Stimulated activated naive CD8-positive, alpha-beta T cell treated with anti-CD3 and anti-CD28 coated beads, Interleukin-15, Interleukin-2, amounts not matched to agents 100 ng/mL and 50 ng/mL, for 24 hours (primary cell): ENCODE results near the gene TBRG1.

Experiments
- H3K27ac Mint-ChIP-seq: one replicate; pipeline ENCODE4 v1.8.0; 2021; ENCODE audit warnings: mild to moderate bottlenecking, mixed read lengths
- H3K27me3 Mint-ChIP-seq: one replicate; pipeline ENCODE4 v1.8.0; 2021; ENCODE audit warnings: mixed read lengths
- H3K36me3 Mint-ChIP-seq: one replicate; pipeline ENCODE4 v1.8.0; 2021; ENCODE audit warnings: low read depth, mixed read lengths
- H3K4me1 Mint-ChIP-seq: one replicate; pipeline ENCODE4 v1.8.0; 2021; ENCODE audit warnings: low read depth, mixed read lengths
- H3K4me3 Mint-ChIP-seq: one replicate; pipeline ENCODE4 v1.8.0; 2021; ENCODE audit warnings: mild to moderate bottlenecking, mixed read lengths
- H3K9me3 Mint-ChIP-seq: one replicate; pipeline ENCODE4 v1.8.0; 2021; ENCODE audit warnings: mixed read lengths

Gene TBRG1, protein sequence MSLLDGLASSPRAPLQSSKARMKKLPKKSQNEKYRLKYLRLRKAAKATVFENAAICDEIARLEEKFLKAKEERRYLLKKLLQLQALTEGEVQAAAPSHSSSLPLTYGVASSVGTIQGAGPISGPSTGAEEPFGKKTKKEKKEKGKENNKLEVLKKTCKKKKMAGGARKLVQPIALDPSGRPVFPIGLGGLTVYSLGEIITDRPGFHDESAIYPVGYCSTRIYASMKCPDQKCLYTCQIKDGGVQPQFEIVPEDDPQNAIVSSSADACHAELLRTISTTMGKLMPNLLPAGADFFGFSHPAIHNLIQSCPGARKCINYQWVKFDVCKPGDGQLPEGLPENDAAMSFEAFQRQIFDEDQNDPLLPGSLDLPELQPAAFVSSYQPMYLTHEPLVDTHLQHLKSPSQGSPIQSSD

DNA sequence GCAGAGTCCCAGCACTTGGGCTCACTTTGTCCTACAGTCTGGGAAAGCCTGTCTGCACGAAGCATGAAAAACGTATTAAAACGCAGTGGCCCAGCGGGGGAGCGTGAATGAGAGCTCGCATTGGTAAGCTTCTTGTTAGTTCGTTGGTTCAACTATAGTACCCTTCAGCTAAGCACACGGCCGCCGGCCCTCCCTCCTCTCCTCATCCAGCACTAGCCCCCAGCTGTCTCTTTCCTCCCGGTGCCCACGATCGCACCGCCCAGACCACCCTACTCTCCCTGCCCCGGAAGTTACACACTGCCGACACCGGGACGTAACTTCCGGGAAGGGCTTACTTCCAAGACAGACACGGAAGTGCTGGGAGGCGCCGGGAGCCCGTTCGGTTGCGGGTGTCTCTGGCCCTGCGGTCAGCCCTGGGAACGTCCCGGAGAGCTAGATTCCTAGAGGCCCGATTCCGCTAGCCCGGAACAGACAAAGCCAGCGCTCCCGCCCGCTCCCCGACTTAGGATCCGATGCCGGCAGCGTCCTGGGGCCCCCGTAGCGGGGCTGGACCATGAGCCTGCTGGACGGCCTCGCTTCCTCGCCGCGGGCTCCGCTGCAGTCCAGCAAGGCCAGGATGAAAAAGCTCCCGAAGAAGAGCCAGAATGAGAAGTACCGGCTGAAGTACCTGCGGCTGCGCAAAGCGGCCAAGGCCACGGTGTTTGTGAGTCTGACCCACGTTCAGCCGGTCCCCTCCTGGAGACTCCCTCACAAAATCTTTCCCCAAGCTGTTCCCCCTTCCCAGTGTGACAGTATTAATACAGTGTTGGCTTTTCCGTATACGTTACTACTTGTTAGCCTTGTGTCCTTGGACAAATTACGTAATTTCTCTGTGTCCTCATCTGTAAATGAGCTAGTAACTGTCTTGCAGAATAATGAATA, at the start of gene TBRG1:
Gene TBRG1, plus strand, starts transcription at position 334 of the 921 bp plus-strand sequence. Its CDS starts 220 bp downstream, at position 554.
- peaks cover 29% of the 10 kb centered on the region for H3K36me3 Mint-ChIP-seq

DNA sequence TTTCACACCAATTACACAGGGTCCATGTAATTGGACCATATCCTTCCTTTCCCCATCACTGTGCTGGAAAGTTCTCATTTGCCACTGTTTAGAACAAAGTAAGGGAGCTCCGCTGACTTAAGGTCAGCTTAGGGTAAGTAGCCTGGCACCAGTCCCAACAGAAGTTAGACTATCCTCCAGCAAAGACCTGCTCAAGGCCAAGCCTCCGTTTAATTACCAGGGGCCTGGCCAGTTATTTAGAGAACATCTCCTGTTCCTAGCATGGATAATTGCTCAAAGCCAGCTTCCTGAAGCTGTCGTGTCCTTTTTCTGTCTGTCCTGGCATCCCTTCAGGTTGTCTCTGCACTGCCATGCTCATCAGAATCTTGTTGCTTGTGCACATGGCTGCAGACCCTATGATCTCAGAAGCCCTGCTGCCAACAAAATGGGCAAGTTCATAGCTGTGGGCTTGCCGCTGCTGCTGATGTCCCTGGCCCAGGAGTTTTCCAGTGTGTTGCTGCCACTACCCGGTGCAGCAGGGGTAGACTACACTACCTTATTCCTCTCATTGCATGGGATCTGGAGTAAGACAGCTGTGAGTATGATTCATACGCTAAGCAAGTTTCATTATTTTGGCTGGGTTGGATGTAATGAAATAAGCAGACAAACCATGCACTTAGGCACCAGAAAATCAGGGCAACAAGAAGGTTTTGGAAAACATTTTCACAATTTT, 44.8 kb upstream of the TBRG1 start:
- H3K4me1 Mint-ChIP-seq: no peaks in the 10 kb centered on the region
- H3K27me3 Mint-ChIP-seq: peaks cover 10% of the 10 kb centered on the region
- no peaks in the 10 kb centered on the region for H3K9me3 Mint-ChIP-seq
- H3K36me3 Mint-ChIP-seq: no peaks in the 10 kb centered on the region
- H3K4me3 Mint-ChIP-seq: no peak overlapping the region
- no peak overlapping the region for H3K27ac Mint-ChIP-seq

More for the DNA sequence above, at the start of gene TBRG1:
- Mint-ChIP-seq H3K4me3 (peak within 1 kb of the TSS; percentile 93), H3K27me3 (peaks cover 5% of the 10 kb centered on the region), H3K27ac (peak within 1 kb of the TSS; percentile 95), H3K9me3 (no peaks in the 10 kb centered on the region), H3K4me1 (peaks cover 21% of the 10 kb centered on the region)

DNA sequence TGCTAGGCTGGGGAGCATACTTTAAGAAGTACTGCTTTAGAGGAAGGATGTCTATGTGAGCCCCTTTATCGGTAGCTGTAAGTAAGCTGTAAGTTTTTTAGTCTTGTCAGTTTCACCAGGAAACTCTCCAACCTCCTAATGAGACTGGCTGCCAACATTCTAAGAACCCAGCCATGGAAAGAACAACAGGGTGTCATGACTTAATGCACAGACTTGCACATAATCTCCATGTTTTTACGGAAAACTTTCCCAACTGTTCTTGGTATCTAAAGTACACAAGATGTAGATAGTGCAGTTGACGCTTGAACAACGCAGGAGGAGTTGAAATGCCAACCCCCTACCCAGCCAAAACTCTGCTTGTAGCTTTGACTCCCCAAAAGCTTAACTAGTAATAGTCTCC, 43.9 kb upstream of the TBRG1 start:
- H3K4me3 Mint-ChIP-seq: no peak overlapping the region
- no peaks in the 10 kb centered on the region for H3K4me1 Mint-ChIP-seq
- no peaks in the 10 kb centered on the region for H3K9me3 Mint-ChIP-seq
- H3K36me3 Mint-ChIP-seq: no peaks in the 10 kb centered on the region
- peaks cover 5% of the 10 kb centered on the region for H3K27me3 Mint-ChIP-seq
- no peak overlapping the region for H3K27ac Mint-ChIP-seq

DNA sequence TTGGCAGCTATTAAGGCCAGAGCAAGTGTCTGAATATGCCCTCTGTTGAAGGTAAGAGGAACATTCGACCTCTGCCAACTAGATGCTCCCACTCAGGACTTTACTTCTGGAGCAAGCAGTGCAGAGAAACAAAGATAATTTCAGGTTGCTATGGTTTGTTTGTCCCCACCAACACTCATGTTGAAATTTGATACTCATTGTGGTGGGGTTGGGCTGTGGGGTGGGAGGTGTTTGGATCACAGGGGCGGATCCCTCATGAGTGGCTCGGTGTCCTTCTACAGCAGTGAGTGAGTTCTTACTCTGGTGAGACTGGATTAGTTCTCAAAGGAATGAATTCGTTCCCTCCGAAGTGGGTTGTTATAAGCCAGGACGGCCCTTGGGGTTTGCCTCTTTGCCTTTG, 40.8 kb upstream of the TBRG1 start:
- Mint-ChIP-seq H3K36me3 (no peaks in the 10 kb centered on the region), H3K4me1 (no peaks in the 10 kb centered on the region), H3K27me3 (peaks cover 4% of the 10 kb centered on the region), H3K4me3 (no peak overlapping the region), H3K27ac (no peak overlapping the region), H3K9me3 (no peaks in the 10 kb centered on the region)

DNA sequence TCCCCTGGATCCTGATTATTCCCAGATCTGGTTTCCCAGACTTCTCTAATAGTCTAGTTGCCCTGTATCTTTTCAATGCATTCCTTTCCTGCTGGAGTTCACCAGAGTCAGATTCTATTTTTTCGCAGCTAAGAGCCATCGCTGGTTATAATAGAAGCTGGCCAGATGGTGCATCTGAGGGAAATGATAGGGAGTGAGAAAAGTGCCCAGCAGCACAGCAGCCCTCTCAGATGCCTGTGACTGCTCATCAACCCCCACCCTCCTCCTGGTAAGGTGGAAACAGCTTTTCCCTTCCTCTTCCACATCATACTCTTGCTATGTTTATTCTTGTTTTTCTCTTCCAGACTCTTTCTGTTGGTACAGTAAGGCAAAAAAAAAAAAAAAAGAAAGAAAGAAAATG, 40.1 kb upstream of the TBRG1 start:
- Mint-ChIP-seq H3K4me3 (no peak overlapping the region), H3K27ac (no peak overlapping the region), H3K9me3 (no peaks in the 10 kb centered on the region), H3K27me3 (peaks cover 10% of the 10 kb centered on the region), H3K4me1 (no peaks in the 10 kb centered on the region), H3K36me3 (no peaks in the 10 kb centered on the region)

DNA sequence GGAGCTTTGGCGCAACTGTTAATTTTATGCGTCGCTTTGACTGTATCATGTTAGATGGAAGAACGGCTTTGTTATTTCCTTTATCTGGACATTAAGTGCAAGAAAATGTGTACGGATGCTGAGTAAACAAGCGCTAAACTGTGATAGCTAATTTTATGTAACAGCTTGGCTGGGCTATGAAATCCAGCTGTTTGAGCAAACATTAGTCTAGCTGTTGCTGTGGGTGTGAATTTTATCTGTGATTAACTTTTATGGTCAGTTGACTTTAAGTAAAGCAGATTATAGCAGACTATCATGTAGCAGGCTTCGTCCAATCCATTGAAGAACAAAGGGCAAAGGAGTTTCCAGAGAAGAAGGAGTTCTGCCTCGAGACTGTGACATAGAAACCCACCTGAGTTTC, 38.9 kb upstream of the TBRG1 start:
- H3K36me3 Mint-ChIP-seq: no peaks in the 10 kb centered on the region
- no peak overlapping the region for H3K27ac Mint-ChIP-seq
- peaks cover 12% of the 10 kb centered on the region for H3K27me3 Mint-ChIP-seq
- H3K4me1 Mint-ChIP-seq: no peaks in the 10 kb centered on the region
- no peaks in the 10 kb centered on the region for H3K9me3 Mint-ChIP-seq
- H3K4me3 Mint-ChIP-seq: no peak overlapping the region

DNA sequence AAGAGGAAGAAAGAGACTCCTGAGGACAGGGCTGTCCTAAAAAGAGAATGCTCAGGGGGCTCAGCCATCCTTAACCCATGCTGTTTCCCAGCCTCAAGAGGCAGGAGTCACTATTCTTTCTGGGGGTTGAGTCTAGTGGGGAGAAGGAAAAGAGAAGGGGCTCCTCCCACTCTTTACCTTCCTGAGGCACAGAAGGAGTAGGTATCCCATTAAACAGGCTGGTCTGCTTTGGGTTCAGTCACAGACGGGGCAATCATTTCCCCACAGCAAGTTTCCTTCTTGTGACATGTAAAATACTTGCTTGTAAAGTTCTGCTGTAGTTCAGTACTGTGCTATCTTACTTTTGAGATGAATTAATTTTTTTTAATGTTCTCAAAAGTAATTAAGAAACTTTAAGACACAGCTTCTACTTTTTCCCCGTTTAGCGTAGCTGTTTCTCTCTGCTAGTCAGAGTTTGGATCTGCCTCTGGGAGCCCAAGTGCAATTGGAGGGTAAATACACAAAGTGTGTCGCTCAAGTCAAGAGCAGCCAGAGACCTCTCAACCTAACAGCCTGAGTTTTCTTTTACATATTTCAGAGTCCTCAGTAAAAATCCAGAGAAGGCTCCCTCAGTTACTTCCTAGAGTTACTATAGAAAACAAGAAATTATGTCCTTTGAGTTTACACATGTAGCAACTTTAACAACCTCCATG, 37.8 kb upstream of the TBRG1 start:
- Mint-ChIP-seq H3K4me1 (no peaks in the 10 kb centered on the region), H3K4me3 (no peak overlapping the region), H3K36me3 (no peaks in the 10 kb centered on the region), H3K27ac (no peak overlapping the region), H3K27me3 (peaks cover 14% of the 10 kb centered on the region), H3K9me3 (no peaks in the 10 kb centered on the region)

DNA sequence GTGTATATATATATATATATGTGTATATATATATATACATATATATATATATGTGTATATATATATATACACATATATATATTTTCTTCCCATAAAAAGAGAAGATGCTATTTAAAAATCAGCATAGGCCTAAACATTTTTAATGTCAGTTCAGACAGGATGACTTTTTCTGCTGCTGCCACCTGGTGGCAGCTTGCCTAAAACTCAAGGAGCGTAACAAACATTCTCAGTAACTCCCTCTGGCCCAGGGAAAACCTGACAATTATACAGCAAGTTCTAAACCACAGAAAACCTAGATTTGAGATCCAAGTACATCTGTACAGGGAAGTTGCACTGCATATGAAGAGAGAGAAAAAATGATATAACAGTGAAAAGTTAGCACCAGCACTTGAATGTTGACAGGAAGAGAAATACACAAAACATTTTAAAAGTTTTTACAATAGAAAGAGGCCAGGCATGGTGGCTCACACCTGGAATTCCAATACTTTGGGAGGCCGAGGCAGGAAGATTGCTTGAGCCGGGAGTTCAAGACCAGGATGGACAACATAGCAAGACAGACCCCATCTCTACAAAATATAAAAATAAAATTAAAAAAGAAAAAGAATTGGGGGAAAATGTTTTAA, 36.3 kb upstream of the TBRG1 start:
- Mint-ChIP-seq H3K27ac (no peak overlapping the region), H3K4me1 (no peaks in the 10 kb centered on the region), H3K9me3 (no peaks in the 10 kb centered on the region), H3K4me3 (no peak overlapping the region), H3K36me3 (no peaks in the 10 kb centered on the region), H3K27me3 (peaks cover 16% of the 10 kb centered on the region)

DNA sequence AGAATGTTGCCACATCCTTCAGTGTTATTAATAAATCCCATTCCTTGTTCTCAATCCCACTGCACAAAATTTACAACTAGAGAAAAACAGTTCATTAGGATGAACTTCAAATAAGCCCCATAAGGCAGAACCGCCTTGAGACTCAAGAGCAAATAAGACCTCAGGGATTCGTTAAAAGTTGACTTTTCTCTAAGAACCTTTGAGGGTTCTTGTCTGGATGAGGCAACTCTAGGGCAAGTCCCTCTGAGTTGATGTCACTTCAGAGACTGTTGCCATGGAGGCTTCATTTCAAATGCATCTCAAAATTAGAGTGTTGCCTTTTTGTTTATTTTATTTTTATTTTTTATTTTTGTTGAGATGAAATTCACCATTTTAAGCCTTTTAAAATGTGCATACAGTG, 31.2 kb upstream of the TBRG1 start:
- H3K9me3 Mint-ChIP-seq: no peaks in the 10 kb centered on the region
- no peak overlapping the region for H3K4me3 Mint-ChIP-seq
- no peak overlapping the region for H3K27ac Mint-ChIP-seq
- no peaks in the 10 kb centered on the region for H3K4me1 Mint-ChIP-seq
- H3K27me3 Mint-ChIP-seq: peaks cover 17% of the 10 kb centered on the region
- H3K36me3 Mint-ChIP-seq: no peaks in the 10 kb centered on the region

DNA sequence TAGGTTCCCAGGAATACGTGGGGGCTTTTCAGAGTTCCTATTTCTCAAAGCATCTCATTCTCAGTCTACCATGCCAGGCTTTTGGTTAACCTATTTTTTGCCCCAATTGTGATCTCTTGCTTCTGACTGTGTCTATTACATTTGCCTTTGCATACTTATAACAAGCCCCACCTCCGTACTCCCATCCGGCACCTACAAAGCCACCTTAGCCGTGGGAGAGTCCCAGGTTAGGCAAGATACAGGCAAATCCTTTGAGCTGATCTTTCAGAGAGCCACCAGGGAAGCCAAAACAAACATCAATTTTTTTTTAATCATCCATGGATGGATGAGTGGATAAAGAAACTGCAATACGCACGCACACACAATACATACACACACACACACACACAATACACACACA, 30.0 kb upstream of the TBRG1 start:
- Mint-ChIP-seq H3K27me3 (peaks cover 14% of the 10 kb centered on the region), H3K27ac (no peak overlapping the region), H3K4me3 (no peak overlapping the region), H3K9me3 (no peaks in the 10 kb centered on the region), H3K4me1 (no peaks in the 10 kb centered on the region), H3K36me3 (no peaks in the 10 kb centered on the region)

DNA sequence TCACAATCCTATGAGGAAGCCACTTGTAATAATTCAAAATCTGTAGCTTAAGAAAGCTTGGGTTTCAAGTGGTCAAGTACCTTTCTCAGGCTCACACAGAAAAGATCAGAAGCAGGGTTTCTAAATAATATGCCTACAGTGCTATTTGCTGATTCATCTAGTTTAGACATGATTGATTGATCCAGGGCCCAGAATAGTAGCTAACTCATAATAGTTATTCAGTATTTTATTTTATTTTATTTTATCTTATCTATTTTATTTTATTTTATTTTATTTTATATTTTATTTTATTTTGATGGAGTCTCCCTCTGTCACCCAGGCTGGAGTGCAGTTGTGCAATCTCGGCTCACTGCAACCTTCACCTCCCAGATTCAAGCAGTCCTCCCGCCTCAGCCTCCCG, 27.4 kb upstream of the TBRG1 start:
- H3K9me3 Mint-ChIP-seq: no peaks in the 10 kb centered on the region
- no peaks in the 10 kb centered on the region for H3K36me3 Mint-ChIP-seq
- no peak overlapping the region for H3K27ac Mint-ChIP-seq
- no peak overlapping the region for H3K4me3 Mint-ChIP-seq
- no peaks in the 10 kb centered on the region for H3K4me1 Mint-ChIP-seq
- peaks cover 21% of the 10 kb centered on the region for H3K27me3 Mint-ChIP-seq

DNA sequence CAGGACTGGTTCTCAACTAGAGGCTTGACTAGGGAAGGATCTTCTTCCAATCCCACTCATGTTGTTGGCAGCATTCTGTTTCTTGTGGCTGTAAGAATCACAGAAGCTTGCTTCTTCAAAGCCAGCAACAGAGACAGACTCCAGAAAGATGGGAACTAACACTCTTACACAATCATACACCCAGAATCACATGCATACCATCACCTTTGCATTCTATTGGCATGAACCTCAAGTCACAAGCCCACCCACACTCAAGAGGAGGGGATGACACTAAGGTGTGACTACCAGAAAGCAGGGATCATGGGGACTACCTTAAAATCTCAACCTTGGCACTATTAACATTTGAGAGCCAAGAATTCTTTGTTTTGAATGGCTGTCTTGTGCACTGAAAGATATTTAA, 25.0 kb upstream of the TBRG1 start:
- no peak overlapping the region for H3K4me3 Mint-ChIP-seq
- H3K36me3 Mint-ChIP-seq: no peaks in the 10 kb centered on the region
- peaks cover 22% of the 10 kb centered on the region for H3K27me3 Mint-ChIP-seq
- no peaks in the 10 kb centered on the region for H3K9me3 Mint-ChIP-seq
- H3K4me1 Mint-ChIP-seq: no peaks in the 10 kb centered on the region
- H3K27ac Mint-ChIP-seq: no peak overlapping the region

DNA sequence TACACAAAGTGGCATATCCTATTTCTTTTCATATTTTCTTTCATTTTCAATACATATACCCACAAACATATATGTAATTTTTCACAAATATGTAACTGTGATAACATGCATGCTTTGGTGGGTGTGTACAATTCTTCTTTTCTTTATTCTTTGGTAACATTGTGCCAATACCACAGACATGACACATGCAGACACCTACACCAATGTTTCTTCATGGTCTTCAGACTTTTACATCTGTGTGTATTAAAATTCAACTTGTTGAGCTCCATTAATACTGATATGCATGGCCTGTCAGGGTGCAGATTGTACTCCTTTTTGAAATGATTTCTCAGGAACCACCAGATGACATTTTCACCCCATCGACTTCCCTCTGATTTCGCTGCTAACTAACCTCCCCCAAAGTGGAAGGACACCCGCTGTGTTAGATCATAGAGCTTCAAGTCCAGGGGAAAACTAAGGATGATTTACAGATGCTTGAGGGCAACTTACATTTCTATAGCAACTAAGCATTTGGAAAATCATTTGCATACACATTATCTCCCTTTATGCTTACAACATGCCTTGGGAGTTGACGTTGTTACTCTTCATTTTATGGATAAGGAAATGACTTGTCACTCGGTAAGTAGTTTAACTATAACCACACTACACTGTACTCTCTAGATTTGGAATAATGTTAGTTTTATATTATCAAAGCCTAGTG, 21.9 kb upstream of the TBRG1 start:
- Mint-ChIP-seq H3K36me3 (no peaks in the 10 kb centered on the region), H3K27ac (no peak overlapping the region), H3K9me3 (no peaks in the 10 kb centered on the region), H3K4me3 (no peak overlapping the region), H3K4me1 (no peaks in the 10 kb centered on the region), H3K27me3 (peaks cover 21% of the 10 kb centered on the region)

DNA sequence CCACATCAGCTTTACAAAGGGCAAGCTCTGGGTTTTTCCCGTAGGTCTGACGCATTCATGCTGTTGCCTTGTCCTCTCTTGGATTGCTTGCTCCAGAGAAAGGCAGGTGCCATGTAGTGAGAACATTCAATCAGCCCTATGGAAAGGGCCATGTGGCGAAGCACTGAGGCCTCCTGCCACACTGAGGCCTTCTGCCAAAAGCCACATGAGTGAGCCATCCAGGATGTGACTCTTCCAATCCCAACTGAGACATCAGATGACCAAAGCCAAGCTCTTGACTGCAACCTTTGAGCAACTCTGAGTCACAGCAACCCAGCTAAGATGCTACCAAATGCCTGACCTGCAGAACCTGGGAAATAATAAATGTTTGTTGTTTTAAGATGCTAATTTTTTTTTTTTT, 20.5 kb upstream of the TBRG1 start:
- no peak overlapping the region for H3K4me3 Mint-ChIP-seq

More for the DNA sequence above, 20.5 kb upstream of the TBRG1 start:
- H3K9me3 Mint-ChIP-seq: no peaks in the 10 kb centered on the region
- peaks cover 14% of the 10 kb centered on the region for H3K27me3 Mint-ChIP-seq
- H3K36me3 Mint-ChIP-seq: no peaks in the 10 kb centered on the region
- H3K4me1 Mint-ChIP-seq: no peaks in the 10 kb centered on the region
- no peak overlapping the region for H3K27ac Mint-ChIP-seq
